Naive thymus-derived CD8-positive, alpha-beta T cell (primary cell): ENCODE data around the gene PPL. TPM values are rescaled to one million over a fixed set of nuclear protein-coding genes. Genes with fewer than 3 reads are reported as not detected.
A peak's percentile ranks its signal among the peaks of the same experiment; 100 is the strongest.

Experiments used
- ATAC-seq, 2 donors: fragments of 150-1000 bp; cut with Tn5 transposase in 1 of 2; sonication (Bioruptor Pico), chemical (Tn5 transposase) in 1 of 2; 1 replicate in 1 of 2; 2 replicates in 1 of 2; pipeline ENCODE4 v1.10.0; 2021; ENCODE audit warnings: mild to moderate bottlenecking in 2 of 2, moderate library complexity in 2 of 2
- POLR2A ChIA-PET: fragments of 350-600 bp; sonication (Branson Sonifier 250); formaldehyde crosslinking; loops from one replicate; lab custom pipeline; 2021; ENCODE audit warnings: antibody characterized with exemption; lab: Charles Lee
- DNase-seq, 10 donors: peaks; one replicate each; pipeline versions ENCODE4 v3.0.0 to v3.0.0-alpha.2; 2020 to 2022
- H3K27ac Mint-ChIP-seq, 10 donors: one replicate each; pipeline ENCODE4 v1.8.0; 2020 to 2022; ENCODE audit warnings: mild to moderate bottlenecking in 10 of 10, mixed read lengths in 10 of 10, moderate library complexity in 4 of 10, inconsistent platforms in 1 of 10
- H3K27me3 Mint-ChIP-seq, 5 donors: one replicate each; pipeline ENCODE4 v1.8.0; 2021 to 2022; ENCODE audit warnings: mixed read lengths in 5 of 5
- H3K36me3 Mint-ChIP-seq, 3 donors: one replicate each; pipeline ENCODE4 v1.8.0; 2020 to 2022; ENCODE audit warnings: mixed read lengths in 3 of 3, mild to moderate bottlenecking in 2 of 3, inconsistent platforms in 1 of 3
- H3K4me1 Mint-ChIP-seq, 4 donors: one replicate each; pipeline ENCODE4 v1.8.0; 2021 to 2022; ENCODE audit warnings: mixed read lengths in 4 of 4
- H3K4me3 Mint-ChIP-seq, 10 donors: one replicate each; pipeline ENCODE4 v1.8.0; 2020 to 2022; ENCODE audit warnings: mild to moderate bottlenecking in 10 of 10, mixed read lengths in 10 of 10, moderate library complexity in 6 of 10, inconsistent platforms in 1 of 10
- H3K9me3 Mint-ChIP-seq, 9 donors: one replicate each; pipeline ENCODE4 v1.8.0; 2020 to 2022; ENCODE audit warnings: mixed read lengths in 9 of 9, mild to moderate bottlenecking in 3 of 9, inconsistent platforms in 1 of 9, moderate library complexity in 1 of 9
- polyA plus RNA-seq, 3 donors: library from polyadenylated mRNA; unstranded; fragments of 300-500 nt; fragmentation: Illumina TruSeq; gene quantifications; one replicate each; pipeline ENCODE4 v1.2.3, GENCODE V29; 2021
- total RNA-seq, 8 experiments: library from RNA in 2 of 8; stranded (reverse) in 2 of 8; gene quantifications; one replicate each; pipeline ENCODE4 v1.2.3 and lab custom pipeline; 2021 to 2026

Gene PPL
- total and polyA plus RNA-seq, 5 experiments from 2014 or later: 0.48 TPM; not detected in 4

GRCh38 chr16:4873091-4873490 lies 63.9 kb downstream of the PPL start:
- peaks cover 0 to 7% (median 5%) of the 10 kb centered on the region in 4 donors for H3K4me1 Mint-ChIP-seq
- no peaks in the 10 kb centered on the region for H3K27me3 Mint-ChIP-seq
- no peaks in the 10 kb centered on the region for H3K9me3 Mint-ChIP-seq
- ATAC-seq: no peak
- POLR2A ChIA-PET: interaction anchor here (0.8 kb wide), 1 partner anchor 125 kb away, joined by 3 read pairs; no protein-coding TSS in a partner anchor
- H3K4me3 Mint-ChIP-seq: no peak overlapping the region
- H3K36me3 Mint-ChIP-seq: peaks cover 5 to 88% (median 30%) of the 10 kb centered on the region in 3 donors
- no peak overlapping the region for H3K27ac Mint-ChIP-seq
- DNase-seq: peak in 1 of 10 donors; percentile 7

DNA sequence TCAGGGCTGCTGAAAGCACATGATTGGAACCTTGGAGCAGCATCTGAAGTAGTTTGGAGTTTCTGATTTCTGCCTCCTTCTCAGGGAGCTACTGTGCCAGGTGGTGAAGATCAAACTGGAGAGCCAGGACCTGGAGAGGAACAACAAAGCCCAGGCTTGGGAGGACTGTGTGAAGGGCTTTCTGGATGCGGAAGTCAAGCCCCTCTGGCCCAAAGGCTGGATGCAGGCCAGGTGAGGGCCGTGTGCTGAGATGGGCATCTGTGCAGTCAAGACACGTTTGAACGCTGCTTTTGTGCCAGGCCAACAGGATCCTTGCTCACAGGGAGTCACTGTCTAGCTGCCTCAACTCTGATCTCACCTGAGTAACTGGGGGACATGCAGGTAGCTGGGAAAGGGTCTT lies 65.9 kb downstream of the PPL start:
- ATAC-seq (no peak), DNase-seq (peak in 1 of 10 donors; percentile 36)
- Mint-ChIP-seq H3K27ac (peak overlapping the region in 1 of 10 donors; percentile 61), H3K4me3 (no peak overlapping the region), H3K36me3 (peaks cover 5 to 92% (median 28%) of the 10 kb centered on the region in 3 donors), H3K9me3 (no peaks in the 10 kb centered on the region), H3K4me1 (peaks cover 4 to 22% (median 11%) of the 10 kb centered on the region in 4 donors), H3K27me3 (no peaks in the 10 kb centered on the region)
- POLR2A ChIA-PET: interaction anchor here (0.7 to 1.2 kb wide), 2 partner anchors 9 to 31 kb away, joined by 4 read pairs; no protein-coding TSS in a partner anchor

- DNase-seq: peak in 1 of 10 donors; percentile 53
- no peaks in the 10 kb centered on the region for H3K9me3 Mint-ChIP-seq
- peak overlapping the region in 2 of 10 donors; percentile 12 to 61 for H3K27ac Mint-ChIP-seq
- ATAC-seq: no peak
- H3K36me3 Mint-ChIP-seq: peaks cover 5 to 85% (median 23%) of the 10 kb centered on the region in 3 donors
- POLR2A ChIA-PET: no interaction called here
- no peak overlapping the region for H3K4me3 Mint-ChIP-seq
- H3K4me1 Mint-ChIP-seq: peaks cover 4 to 22% (median 13%) of the 10 kb centered on the region in 4 donors
- H3K27me3 Mint-ChIP-seq: no peaks in the 10 kb centered on the region
Measured at GRCh38 chr16:4870138-4870671, 66.7 kb downstream of the PPL start.

GRCh38 chr16:4869147-4869805 lies 67.7 kb downstream of the PPL start:
- Mint-ChIP-seq H3K4me3 (no peak overlapping the region), H3K27ac (peak overlapping the region in 2 of 10 donors; percentile 35 to 83), H3K9me3 (no peaks in the 10 kb centered on the region), H3K27me3 (no peaks in the 10 kb centered on the region), H3K4me1 (peaks cover 5 to 26% (median 14%) of the 10 kb centered on the region in 4 donors), H3K36me3 (peaks cover 5 to 84% (median 22%) of the 10 kb centered on the region in 3 donors)
- POLR2A ChIA-PET: no interaction called here
- ATAC-seq: no peak
- no peak for DNase-seq

GRCh38 chr16:4868535-4868934 lies 68.4 kb downstream of the PPL start:
- H3K27ac Mint-ChIP-seq: peak overlapping the region in 4 of 10 donors; percentile 1 to 63 (median 9)
- peak in 1 of 10 donors; percentile 13 for DNase-seq
- H3K4me3 Mint-ChIP-seq: no peak overlapping the region
- no peaks in the 10 kb centered on the region for H3K9me3 Mint-ChIP-seq
- no peak for ATAC-seq
- no peaks in the 10 kb centered on the region for H3K27me3 Mint-ChIP-seq
- H3K4me1 Mint-ChIP-seq: peaks cover 10 to 30% (median 18%) of the 10 kb centered on the region in 4 donors
- POLR2A ChIA-PET: no interaction called here
- peaks cover 5 to 84% (median 20%) of the 10 kb centered on the region in 3 donors for H3K36me3 Mint-ChIP-seq

GRCh38 chr16:4868026-4868425 lies 68.9 kb downstream of the PPL start:
- H3K4me3 Mint-ChIP-seq: no peak overlapping the region
- DNase-seq (no peak), ATAC-seq (no peak)
- no peaks in the 10 kb centered on the region for H3K27me3 Mint-ChIP-seq
- H3K36me3 Mint-ChIP-seq: peaks cover 2 to 84% (median 18%) of the 10 kb centered on the region in 3 donors
- peak overlapping the region in 2 of 10 donors; percentile 63 to 87 for H3K27ac Mint-ChIP-seq
- H3K4me1 Mint-ChIP-seq: peaks cover 10 to 34% (median 20%) of the 10 kb centered on the region in 4 donors
- no peaks in the 10 kb centered on the region for H3K9me3 Mint-ChIP-seq
- POLR2A ChIA-PET: no interaction called here

DNA sequence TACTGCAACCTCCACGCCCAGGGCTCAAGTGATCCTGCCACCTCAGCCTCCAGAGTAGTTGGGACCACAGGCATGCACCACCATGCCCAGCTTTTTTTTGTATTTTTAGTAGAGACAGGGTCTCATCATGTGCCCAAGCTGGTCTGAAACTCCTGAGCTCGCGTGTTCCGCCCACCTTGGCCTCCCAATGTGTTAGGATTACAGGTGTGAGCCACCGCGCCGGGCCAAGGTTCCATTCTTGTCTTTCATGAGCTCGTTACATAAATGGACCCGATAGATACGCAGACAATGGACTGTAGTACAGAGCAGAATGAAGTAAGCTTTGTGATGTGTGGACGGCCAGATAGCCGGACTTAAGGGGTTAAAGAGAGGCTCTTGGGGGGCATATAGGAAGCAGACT lies 70.4 kb downstream of the PPL start:
- Mint-ChIP-seq H3K9me3 (no peaks in the 10 kb centered on the region), H3K27ac (peak overlapping the region in 3 of 10 donors; percentile 61 to 87 (median 75)), H3K36me3 (peaks cover 0 to 84% (median 12%) of the 10 kb centered on the region in 3 donors), H3K4me1 (peaks cover 10 to 34% (median 25%) of the 10 kb centered on the region in 4 donors), H3K27me3 (no peaks in the 10 kb centered on the region), H3K4me3 (no peak overlapping the region)
- POLR2A ChIA-PET: no interaction called here
- ATAC-seq (no peak), DNase-seq (no peak)

- DNase-seq (no peak), ATAC-seq (no peak)
- Mint-ChIP-seq H3K9me3 (no peaks in the 10 kb centered on the region), H3K27ac (peak overlapping the region in 2 of 10 donors; percentile 53 to 76), H3K4me3 (no peak overlapping the region), H3K27me3 (no peaks in the 10 kb centered on the region), H3K36me3 (peaks cover 0 to 84% (median 5%) of the 10 kb centered on the region in 3 donors), H3K4me1 (peaks cover 10 to 34% (median 26%) of the 10 kb centered on the region in 4 donors)
- POLR2A ChIA-PET: no interaction called here
Measured at GRCh38 chr16:4865231-4865860, 71.6 kb downstream of the PPL start.

- POLR2A ChIA-PET: no interaction called here
- no peak for ATAC-seq
Measured at GRCh38 chr16:4864728-4865127, 72.2 kb downstream of the PPL start.

DNA sequence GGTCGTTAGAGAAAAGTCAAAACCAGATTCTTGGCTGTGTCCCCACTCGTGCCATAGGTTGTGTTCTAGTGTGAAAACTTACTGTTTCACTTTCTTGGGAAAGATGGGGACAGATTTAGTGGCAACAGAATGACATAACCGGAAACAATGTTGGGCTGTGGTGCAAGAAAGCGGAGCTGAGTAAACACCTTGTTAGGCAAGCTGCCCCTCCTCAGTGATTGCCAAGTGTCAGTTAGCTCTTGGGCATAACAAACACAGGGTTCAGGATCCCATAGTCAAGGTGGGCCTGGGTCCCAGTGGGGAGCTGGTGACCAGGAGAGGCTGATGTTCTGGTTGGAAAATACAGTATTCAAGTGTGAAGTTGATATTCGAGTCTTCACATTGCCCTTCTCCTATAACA lies 74.3 kb downstream of the PPL start:
- POLR2A ChIA-PET: interaction anchor here (1.2 kb wide), 1 partner anchor 29 kb away, joined by 3 read pairs; no protein-coding TSS in a partner anchor
- peaks cover 10 to 34% (median 21%) of the 10 kb centered on the region in 4 donors for H3K4me1 Mint-ChIP-seq
- ATAC-seq (no peak), DNase-seq (no peak)
- H3K27ac Mint-ChIP-seq: peak overlapping the region in 3 of 10 donors; percentile 19 to 70 (median 57)
- no peak overlapping the region for H3K4me3 Mint-ChIP-seq
- H3K27me3 Mint-ChIP-seq: no peaks in the 10 kb centered on the region
- peaks cover 0 to 83% (median 21%) of the 10 kb centered on the region in 3 donors for H3K36me3 Mint-ChIP-seq
- H3K9me3 Mint-ChIP-seq: no peaks in the 10 kb centered on the region

More at GRCh38 chr16:4864728-4865127, 72.2 kb downstream of the PPL start:
- Mint-ChIP-seq H3K9me3 (no peaks in the 10 kb centered on the region), H3K4me1 (peaks cover 10 to 34% (median 26%) of the 10 kb centered on the region in 4 donors), H3K36me3 (peaks cover 0 to 82% (median 3%) of the 10 kb centered on the region in 3 donors), H3K27ac (peak overlapping the region in 5 of 10 donors; percentile 1 to 66 (median 38)), H3K4me3 (no peak overlapping the region), H3K27me3 (no peaks in the 10 kb centered on the region)
- DNase-seq: no peak

DNA sequence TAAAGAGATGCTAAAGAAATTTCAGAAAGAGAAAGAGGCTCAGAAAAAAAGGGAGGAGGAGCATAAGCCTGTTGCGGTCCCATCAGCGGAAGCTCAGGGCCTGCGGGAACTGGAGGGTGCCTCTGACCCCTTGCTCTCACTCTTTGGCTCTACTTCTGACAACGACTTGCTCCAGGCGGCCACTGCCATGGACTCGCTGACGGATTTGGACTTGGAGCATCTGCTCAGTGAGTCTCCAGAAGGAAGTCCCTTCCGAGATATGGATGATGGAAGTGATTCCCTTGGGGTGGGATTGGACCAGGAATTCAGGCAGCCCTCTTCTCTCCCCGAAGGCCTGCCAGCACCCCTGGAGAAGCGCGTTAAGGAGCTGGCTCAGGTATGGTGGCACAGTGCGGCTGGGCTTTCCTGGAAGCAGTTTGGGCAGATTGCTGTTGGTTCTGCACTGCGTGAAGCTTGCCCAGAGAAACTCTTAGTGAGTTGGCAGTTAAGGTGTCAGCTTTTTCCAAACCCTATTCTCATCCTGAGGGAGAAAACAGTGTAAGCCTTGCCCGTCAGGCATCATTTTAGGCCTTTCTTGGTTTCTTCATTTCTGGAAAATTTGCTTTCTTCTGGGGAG lies 76.1 kb downstream of the PPL start:
- DNase-seq: no peak
- H3K4me3 Mint-ChIP-seq: no peak overlapping the region
- no peak for ATAC-seq
- POLR2A ChIA-PET: no interaction called here
- peak overlapping the region in 2 of 10 donors; percentile 7 to 17 for H3K27ac Mint-ChIP-seq
- H3K27me3 Mint-ChIP-seq: no peaks in the 10 kb centered on the region
- peaks cover 0 to 86% (median 21%) of the 10 kb centered on the region in 3 donors for H3K36me3 Mint-ChIP-seq
- no peaks in the 10 kb centered on the region for H3K9me3 Mint-ChIP-seq
- peaks cover 3 to 28% (median 14%) of the 10 kb centered on the region in 4 donors for H3K4me1 Mint-ChIP-seq

DNA sequence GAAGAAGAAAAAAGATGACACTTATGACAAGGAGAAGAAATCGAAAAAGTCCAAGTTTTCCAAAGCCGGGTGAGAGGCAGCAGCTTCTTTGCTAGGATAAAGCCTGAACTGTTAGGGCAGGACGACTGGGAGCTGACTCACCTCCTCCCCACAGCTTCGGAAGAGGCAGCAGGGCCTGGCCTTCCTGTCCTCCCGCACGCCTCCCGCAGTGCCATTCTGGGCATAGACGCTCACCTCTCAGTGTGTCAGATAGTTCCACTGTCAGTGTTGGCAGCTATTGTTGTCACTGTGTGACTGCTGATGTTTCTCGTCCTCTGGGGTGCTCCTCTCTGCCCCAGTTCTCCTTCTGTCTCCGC lies 77.1 kb downstream of the PPL start:
- H3K27ac Mint-ChIP-seq: peak overlapping the region in 1 of 10 donors; percentile 33
- H3K36me3 Mint-ChIP-seq: peaks cover 0 to 92% (median 21%) of the 10 kb centered on the region in 3 donors
- ATAC-seq (no peak), DNase-seq (no peak)
- H3K27me3 Mint-ChIP-seq: no peaks in the 10 kb centered on the region
- no peaks in the 10 kb centered on the region for H3K9me3 Mint-ChIP-seq
- peaks cover 3 to 28% (median 14%) of the 10 kb centered on the region in 4 donors for H3K4me1 Mint-ChIP-seq
- no peak overlapping the region for H3K4me3 Mint-ChIP-seq
- POLR2A ChIA-PET: no interaction called here
